GM10266 (cell line): ENCODE measurements around the gene PIGC.

Source experiments
- DNase-seq: peaks from one replicate; pipeline ENCODE4 v3.0.0; 2012; ENCODE audit errors: extremely low spot score
- CTCF ChIP-seq: IDR thresholded peaks from 2 replicates; pipeline ENCODE4 v1.5.1; 2012; ENCODE audit warnings: mild to moderate bottlenecking, low read depth; ENCODE audit not compliant: control insufficient read depth, insufficient read depth; ENCODE audit errors: missing control alignments

Gene PIGC

GRCh38 chr1:172408958-172409357, 34.9 kb downstream of the PIGC start:
- TF ChIP-seq CTCF: no peak
- no peak for DNase-seq

- DNase-seq: no peak
- no peak for TF ChIP-seq CTCF
Measured at GRCh38 chr1:172406968-172407367, 36.9 kb downstream of the PIGC start.

GRCh38 chr1:172405912-172406311, 38.0 kb downstream of the PIGC start:
- no peak for TF ChIP-seq CTCF
- no peak for DNase-seq

- DNase-seq: no peak
- no peak for TF ChIP-seq CTCF
Measured at GRCh38 chr1:172404121-172404520, 39.7 kb downstream of the PIGC start.

- no peak for TF ChIP-seq CTCF
- DNase-seq: no peak
Measured at GRCh38 chr1:172402878-172403569, 40.8 kb downstream of the PIGC start.

GRCh38 chr1:172401892-172402291, 42.0 kb downstream of the PIGC start:
- DNase-seq: no peak

More at GRCh38 chr1:172401892-172402291, 42.0 kb downstream of the PIGC start:
- TF ChIP-seq CTCF: peak; percentile 30
